Right lobe of liver (tissue), 4 donors: ENCODE data around the gene NAA40.

ENCODE experiments used
- CTCF ChIP-seq, 4 donors: fragments of 200-600 bp in 3 of 4; fragments of 450-650 bp in 1 of 4; IDR thresholded peaks; one replicate each; pipeline versions ENCODE4 v1.5.1 to v1.8.0; 2016 to 2022; ENCODE audit warnings: antibody characterized with exemption in 4 of 4, mild to moderate bottlenecking in 2 of 4
- POLR2A ChIP-seq: fragments of 450-650 bp; IDR thresholded peaks from one replicate; pipeline ENCODE4 v1.6.1; 2017; ENCODE audit warnings: antibody characterized with exemption, mild to moderate bottlenecking
- donor health status: DM: no; HTN: no; CAD: no.
- donor health status: DM: no; HTN: no; CAD: no.
- donor health status: DM: no; HTN: yes; CAD: no.

GRCh38 chr11:63911440-63911839 is 27.4 kb upstream of the NAA40 start:
- TF ChIP-seq CTCF (IDR thresholded peaks at IDR 0.05) = no peak
- no peak for TF ChIP-seq POLR2A
